Hematopoietic multipotent progenitor cell (in vitro differentiated cells): Measurements from ENCODE around the gene CTSD. TPM values are rescaled to one million over a fixed set of nuclear protein-coding genes. Genes with fewer than 3 reads are reported as not detected.
"Not testable (repeated sequence)": the region's sequence is repeated elsewhere in the genome, so short reads cannot be mapped to it uniquely, and the experiment has no call there.

Experiments
- DNase-seq, 3 donors: peaks; one replicate each; pipeline ENCODE4 v3.0.0-alpha.2; 2011 to 2015; ENCODE audit warnings: low read depth in 2 of 3, low spot score in 2 of 3
- total RNA-seq: library from RNA; depleted of rRNA; stranded (reverse); fragments of >200 nt; gene quantifications from one replicate; pipeline ENCODE4 v1.2.3, GENCODE V29; 2012

Gene CTSD
- total RNA-seq = 259 TPM

- peak; percentile 75 to 79 (median 79) for DNase-seq
Measured at GRCh38 chr11:1763796-1764661, at the start of gene CTSD. Gene CTSD (minus strand): TSS chr11:1763927. CDS start chr11:1763859, 68 bp downstream.

DNA sequence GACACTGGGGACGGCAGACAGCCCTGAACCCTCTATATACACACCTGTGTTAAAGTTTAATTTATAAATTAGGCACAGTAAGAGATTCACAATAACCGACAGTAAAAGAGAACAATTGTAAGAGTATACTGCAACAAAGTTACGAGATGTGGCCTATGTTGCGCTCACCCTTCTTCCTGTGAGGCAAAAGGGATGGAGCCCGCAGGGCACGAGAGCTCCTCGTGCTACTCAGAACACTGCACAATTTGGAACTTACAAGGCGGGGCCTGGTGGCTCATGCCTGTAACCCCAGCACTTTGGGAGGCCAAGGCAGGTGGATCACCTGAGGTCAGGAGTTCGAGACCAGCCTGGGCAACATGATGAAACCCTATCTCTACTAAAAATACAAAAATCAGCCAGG, 49.6 kb upstream of the CTSD start:
- DNase-seq = not testable (repeated sequence)

- DNase-seq = no peak
Measured at GRCh38 chr11:1812801-1813200, 49.1 kb upstream of the CTSD start.

GRCh38 chr11:1812274-1812673, 48.5 kb upstream of the CTSD start:
- DNase-seq = no peak

GRCh38 chr11:1810761-1811160, 47.0 kb upstream of the CTSD start:
- no peak for DNase-seq

GRCh38 chr11:1807264-1807995, 43.7 kb upstream of the CTSD start:
- DNase-seq = peak in 2 of 3 donors; percentile 36 to 62

DNA sequence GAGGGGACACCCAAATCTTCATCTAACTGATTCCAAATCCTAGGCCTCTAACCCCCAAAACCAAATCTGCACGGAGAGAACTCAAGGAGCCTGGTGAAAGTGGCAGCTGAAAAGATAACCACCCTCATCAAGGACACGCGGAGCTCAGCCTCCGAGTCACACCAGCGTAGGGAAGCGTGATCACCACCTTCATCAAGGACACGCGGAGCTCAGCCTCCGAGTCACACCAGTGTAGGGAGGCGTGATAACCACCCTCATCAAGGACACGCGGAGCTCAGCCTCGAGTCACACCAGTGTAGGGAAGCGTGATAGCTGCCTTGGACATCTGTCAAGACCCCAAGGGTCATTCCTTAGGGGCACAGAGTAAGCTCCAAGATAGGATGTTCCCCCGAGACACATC, 41.8 kb upstream of the CTSD start:
- no peak for DNase-seq

- not testable (repeated sequence) for DNase-seq
Measured at GRCh38 chr11:1803835-1804519, 40.2 kb upstream of the CTSD start.

GRCh38 chr11:1803246-1803645, 39.5 kb upstream of the CTSD start:
- no peak for DNase-seq

GRCh38 chr11:1797391-1798125, 33.8 kb upstream of the CTSD start:
- DNase-seq = no peak

- no peak for DNase-seq
Measured at GRCh38 chr11:1796413-1797011, 32.8 kb upstream of the CTSD start.

- no peak for DNase-seq
Measured at GRCh38 chr11:1793081-1793480, 29.4 kb upstream of the CTSD start.

DNA sequence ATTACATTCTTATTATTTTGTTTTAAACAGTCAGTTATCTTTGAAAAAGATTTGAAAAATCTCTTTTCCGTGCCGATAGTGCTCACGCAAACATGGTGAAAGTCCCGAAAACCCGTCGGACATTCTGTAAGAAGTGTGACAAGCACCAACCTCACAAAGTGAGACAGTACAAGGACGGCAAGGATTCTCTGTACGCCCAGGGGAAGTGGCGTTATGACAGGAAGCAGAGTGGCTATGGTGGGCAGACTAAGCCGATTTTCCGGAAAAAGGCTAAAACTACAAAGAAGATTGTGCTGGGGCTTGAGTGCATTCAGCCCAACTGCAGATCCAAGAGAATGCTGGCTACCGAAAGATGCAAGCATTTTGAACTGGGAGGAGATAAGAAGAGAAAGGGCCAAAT, 28.7 kb upstream of the CTSD start:
- no peak for DNase-seq

- DNase-seq = no peak
Measured at GRCh38 chr11:1791912-1792311, 28.2 kb upstream of the CTSD start.

DNA sequence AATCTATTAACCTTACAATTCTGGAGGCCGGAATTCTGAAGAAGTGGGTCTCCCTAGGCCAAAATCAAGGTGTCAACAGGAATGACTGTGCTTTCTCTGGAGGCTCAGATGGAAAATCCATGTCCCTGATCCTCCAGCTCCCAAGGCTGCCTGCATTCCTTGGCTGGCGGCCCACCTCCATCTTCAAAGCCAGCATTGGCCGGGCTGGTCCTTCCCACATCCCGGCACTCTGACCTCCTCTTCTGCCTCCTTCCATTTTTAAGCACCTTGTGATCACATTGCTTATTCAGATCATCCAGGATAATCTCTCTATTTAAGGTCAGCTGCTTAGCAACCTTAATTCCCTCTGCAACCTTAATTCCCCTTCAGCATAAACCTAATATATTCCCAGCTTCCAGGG, 22.7 kb upstream of the CTSD start:
- DNase-seq = no peak

DNA sequence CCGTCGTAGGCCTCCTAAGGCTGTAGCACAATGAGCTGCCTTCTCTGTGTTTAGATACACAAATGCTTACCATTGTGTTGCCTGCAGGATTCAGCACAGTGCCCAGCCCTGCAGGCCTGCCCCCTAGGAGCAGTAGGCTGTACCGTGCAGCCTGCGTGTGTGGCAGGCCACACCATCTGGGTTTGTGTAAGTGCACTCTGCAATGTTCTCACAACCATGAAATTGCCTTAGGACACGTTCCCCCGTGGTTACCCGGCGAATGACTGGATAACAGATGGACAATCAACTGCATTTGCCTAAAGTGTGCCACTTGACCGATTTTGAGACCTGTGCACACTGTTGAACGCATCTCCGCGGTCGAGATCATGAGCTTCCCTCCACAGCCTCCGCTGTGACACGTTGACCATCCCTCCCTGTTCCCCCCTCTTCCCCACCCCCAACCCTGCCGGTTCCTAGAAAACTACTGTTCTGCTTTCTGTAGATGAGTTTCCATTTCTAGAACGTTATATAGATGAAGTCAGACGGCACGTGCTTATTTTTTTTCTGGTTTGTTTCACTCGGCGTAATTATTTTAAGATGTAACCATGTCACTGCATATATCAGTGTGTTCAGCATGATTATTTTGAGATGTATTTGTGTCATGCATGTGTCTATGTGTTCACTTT, 22.2 kb upstream of the CTSD start:
- DNase-seq = no peak

- DNase-seq = no peak
Measured at GRCh38 chr11:1784761-1785650, 21.3 kb upstream of the CTSD start.

GRCh38 chr11:1783725-1784529, 20.2 kb upstream of the CTSD start:
- no peak for DNase-seq
